ENCODE data around the gene RGS6.

DNA sequence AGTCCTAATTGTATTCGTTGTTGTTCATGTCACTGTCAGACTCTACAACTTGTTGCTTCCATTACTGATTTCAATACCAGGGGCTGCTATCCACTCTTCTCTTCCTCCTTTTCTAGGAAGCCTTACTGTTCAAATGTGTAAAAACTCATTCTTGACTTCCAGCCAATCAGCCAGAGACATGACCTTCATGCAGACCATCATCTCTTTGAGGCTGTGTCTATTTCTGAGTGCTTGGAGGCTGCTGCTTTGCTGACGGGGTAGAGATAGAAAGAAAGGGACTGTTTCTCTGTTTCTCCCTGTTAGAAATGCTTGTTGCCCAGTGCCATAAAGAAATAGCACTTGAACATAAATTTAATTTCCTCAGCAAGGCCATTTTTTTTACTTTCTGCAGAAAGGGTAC lies 282.9 kb downstream of the RGS6 start:
- TF ChIP-seq POLR2A (IDR thresholded peaks at IDR 0.05; ENCODE audit: low read depth) (no peak), CTCF (IDR thresholded peaks at IDR 0.05) (no peak), EP300 (IDR thresholded peaks at IDR 0.05) (no peak)
